Measurements from ENCODE around the gene TRAP1.

The TRAP1 gene

GRCh38 chr16:3672571-3673041 lies 44.7 kb downstream of the TRAP1 start:
- TF ChIP-seq, protein P1, sequence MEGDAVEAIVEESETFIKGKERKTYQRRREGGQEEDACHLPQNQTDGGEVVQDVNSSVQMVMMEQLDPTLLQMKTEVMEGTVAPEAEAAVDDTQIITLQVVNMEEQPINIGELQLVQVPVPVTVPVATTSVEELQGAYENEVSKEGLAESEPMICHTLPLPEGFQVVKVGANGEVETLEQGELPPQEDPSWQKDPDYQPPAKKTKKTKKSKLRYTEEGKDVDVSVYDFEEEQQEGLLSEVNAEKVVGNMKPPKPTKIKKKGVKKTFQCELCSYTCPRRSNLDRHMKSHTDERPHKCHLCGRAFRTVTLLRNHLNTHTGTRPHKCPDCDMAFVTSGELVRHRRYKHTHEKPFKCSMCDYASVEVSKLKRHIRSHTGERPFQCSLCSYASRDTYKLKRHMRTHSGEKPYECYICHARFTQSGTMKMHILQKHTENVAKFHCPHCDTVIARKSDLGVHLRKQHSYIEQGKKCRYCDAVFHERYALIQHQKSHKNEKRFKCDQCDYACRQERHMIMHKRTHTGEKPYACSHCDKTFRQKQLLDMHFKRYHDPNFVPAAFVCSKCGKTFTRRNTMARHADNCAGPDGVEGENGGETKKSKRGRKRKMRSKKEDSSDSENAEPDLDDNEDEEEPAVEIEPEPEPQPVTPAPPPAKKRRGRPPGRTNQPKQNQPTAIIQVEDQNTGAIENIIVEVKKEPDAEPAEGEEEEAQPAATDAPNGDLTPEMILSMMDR (IDR thresholded peaks at IDR 0.05; ENCODE audit: extremely low read depth, insufficient read depth, missing control alignments): no peak
- in situ Hi-C loops (cut with MboI; ENCODE audit: low pct_unique_long_range_greater_than_20kb, low sequenced_read_pairs, unreplicated experiment): no loop called here
- no peak for DNase-seq (ENCODE audit: low spot score)

DNA sequence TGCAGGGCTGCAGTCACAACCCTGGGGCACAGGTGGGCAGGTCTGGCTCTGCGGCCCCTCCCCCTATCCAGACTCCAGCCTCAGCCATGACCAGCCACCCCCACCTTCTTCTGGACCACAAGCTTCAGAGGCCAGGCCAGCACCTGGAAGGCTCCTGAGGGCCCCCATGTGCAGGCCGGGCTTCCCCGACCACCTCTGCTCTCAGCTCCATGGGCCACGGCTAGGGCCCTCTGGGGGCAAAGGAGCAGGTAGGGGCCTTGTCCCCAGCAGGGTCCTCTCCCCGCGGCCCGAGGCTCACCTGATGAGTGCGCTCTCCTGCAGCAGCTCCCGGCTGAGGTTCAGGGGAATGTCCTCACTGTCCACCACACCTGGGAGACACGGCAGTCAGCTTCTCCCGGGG lies 45.9 kb downstream of the TRAP1 start:
- in situ Hi-C loops (cut with MboI; ENCODE audit: low pct_unique_long_range_greater_than_20kb, low sequenced_read_pairs, unreplicated experiment): no loop called here
- no peak for DNase-seq (ENCODE audit: low spot score)
- TF ChIP-seq, protein P1 (IDR thresholded peaks at IDR 0.05; ENCODE audit: extremely low read depth, insufficient read depth, missing control alignments): no peak

DNA sequence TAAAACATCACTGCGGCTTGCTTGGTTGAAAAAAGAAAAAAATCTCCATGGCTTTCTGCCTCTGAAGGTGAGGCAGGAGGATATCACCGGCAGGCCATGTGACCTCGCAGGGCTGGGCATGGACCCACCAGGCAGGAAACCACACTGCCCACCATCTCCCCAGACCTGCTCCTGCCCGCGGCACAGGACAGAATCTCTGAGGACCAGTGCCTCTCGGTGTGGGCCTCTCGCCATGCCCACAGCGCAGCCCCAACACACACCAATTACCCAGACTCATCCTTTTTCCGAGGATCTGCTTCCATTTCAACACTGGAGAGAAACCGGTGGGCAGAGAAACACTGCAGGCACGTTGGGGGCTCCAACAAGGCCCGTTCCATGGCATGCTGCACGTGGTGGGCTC lies 46.6 kb downstream of the TRAP1 start:
- in situ Hi-C loops (cut with MboI; ENCODE audit: low pct_unique_long_range_greater_than_20kb, low sequenced_read_pairs, unreplicated experiment): no loop called here
- TF ChIP-seq, protein P1 (IDR thresholded peaks at IDR 0.05; ENCODE audit: extremely low read depth, insufficient read depth, missing control alignments): no peak
- no peak for DNase-seq (ENCODE audit: low spot score)

GRCh38 chr16:3669082-3669481 lies 48.2 kb downstream of the TRAP1 start:
- in situ Hi-C loops (cut with MboI; ENCODE audit: low pct_unique_long_range_greater_than_20kb, low sequenced_read_pairs, unreplicated experiment): no loop called here
- TF ChIP-seq, protein P1 (IDR thresholded peaks at IDR 0.05; ENCODE audit: extremely low read depth, insufficient read depth, missing control alignments): no peak
- no peak for DNase-seq (ENCODE audit: low spot score)

- in situ Hi-C loops (cut with MboI; ENCODE audit: low pct_unique_long_range_greater_than_20kb, low sequenced_read_pairs, unreplicated experiment): no loop called here
- TF ChIP-seq, protein P1 (IDR thresholded peaks at IDR 0.05; ENCODE audit: extremely low read depth, insufficient read depth, missing control alignments): no peak
- no peak for DNase-seq (ENCODE audit: low spot score)
These were observed 48.7 kb downstream of the TRAP1 start for GRCh38 chr16:3668626-3669025.

DNA sequence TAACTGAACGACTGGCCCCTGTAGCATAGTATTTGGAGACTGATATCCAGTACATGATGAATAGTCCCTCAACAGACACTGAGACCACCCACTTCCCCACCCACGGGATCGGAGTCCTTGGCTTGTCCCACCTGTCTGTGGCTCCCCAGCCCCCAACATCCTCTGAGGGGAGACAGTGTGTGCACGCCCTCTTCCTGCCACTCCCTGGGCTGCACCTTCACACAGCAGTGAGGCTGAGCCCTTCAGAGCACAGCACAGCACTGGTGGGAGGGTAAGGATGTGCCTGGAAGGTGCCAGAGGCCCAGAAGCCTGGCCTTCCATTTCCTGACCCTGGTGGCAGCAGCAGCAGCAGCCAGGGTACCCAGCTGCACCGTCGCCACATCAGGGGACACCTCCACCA lies 51.8 kb downstream of the TRAP1 start:
- TF ChIP-seq, protein P1 (IDR thresholded peaks at IDR 0.05; ENCODE audit: extremely low read depth, insufficient read depth, missing control alignments): peak; percentile 24
- in situ Hi-C loops (cut with MboI; ENCODE audit: low pct_unique_long_range_greater_than_20kb, low sequenced_read_pairs, unreplicated experiment): no loop called here
- no peak for DNase-seq (ENCODE audit: low spot score)
